GM23338 (cell line): Measurements from ENCODE around the gene MVB12B. TPM values are rescaled to one million over a fixed set of nuclear protein-coding genes. Genes with fewer than 3 reads are reported as not detected.

Experiments used
- ATAC-seq: fragments of 200-7000 bp; cut with Tn5 transposase; 3 replicates; pipeline ENCODE4 v1.9.1; 2020
- DNase-seq: peaks from one replicate; pipeline ENCODE4 v3.0.0-alpha.2; 2015; ENCODE audit warnings: low spot score
- H2AFZ ChIP-seq: fragments of 200-600 bp; sonication (generic); 2 replicates; pipeline ENCODE4 v1.8.0; 2016; ENCODE audit warnings: antibody characterized with exemption, mild to moderate bottlenecking, moderate library complexity
- H3F3A ChIP-seq: fragments of 200-600 bp; sonication (generic); replicated peaks from 2 replicates; pipeline ENCODE4 v1.8.0; 2017; ENCODE audit warnings: antibody characterized with exemption, mixed run types, low read depth
- H3K27ac ChIP-seq: fragments of 200-600 bp; sonication (generic); 2 replicates; pipeline ENCODE4 v1.6.1; 2016; ENCODE audit warnings: low read depth
- H3K27me3 ChIP-seq: fragments of 200-600 bp; sonication (generic); 2 replicates; pipeline ENCODE4 v1.8.0; 2016; ENCODE audit warnings: mild to moderate bottlenecking, mixed run types, moderate library complexity; ENCODE audit not compliant: insufficient read depth
- H3K36me3 ChIP-seq: fragments of 200-600 bp; sonication (generic); 2 replicates; pipeline ENCODE4 v1.8.0; 2016; ENCODE audit warnings: mild to moderate bottlenecking; ENCODE audit not compliant: insufficient read depth
- H3K4me1 ChIP-seq: fragments of 200-600 bp; sonication (generic); 2 replicates; pipeline ENCODE4 v1.8.0; 2016; ENCODE audit warnings: mild to moderate bottlenecking, moderate library complexity; ENCODE audit not compliant: insufficient read depth
- H3K4me2 ChIP-seq: fragments of 200-600 bp; sonication (generic); 2 replicates; pipeline ENCODE4 v1.7.1; 2017; ENCODE audit warnings: mixed run types
- H3K4me3 ChIP-seq: fragments of 200-600 bp; sonication (generic); 2 replicates; pipeline ENCODE4 v1.6.1; 2016; ENCODE audit warnings: mixed run types
- H3K79me2 ChIP-seq: fragments of 200-600 bp; sonication (generic); replicated peaks from 2 replicates; pipeline ENCODE4 v1.8.0; 2017; ENCODE audit warnings: mild to moderate bottlenecking; ENCODE audit not compliant: insufficient read depth
- H3K9me2 ChIP-seq: fragments of 200-600 bp; sonication (generic); 2 replicates; pipeline ENCODE4 v1.8.0; 2017; ENCODE audit not compliant: insufficient read depth
- H4K20me1 ChIP-seq: fragments of 200-600 bp; sonication (generic); replicated peaks from 2 replicates; pipeline ENCODE4 v1.8.0; 2017; ENCODE audit warnings: mild to moderate bottlenecking; ENCODE audit not compliant: insufficient read depth
- H3K27ac Mint-ChIP-seq: 2 replicates; pipeline ENCODE4 v1.8.0; 2020; ENCODE audit warnings: inconsistent platforms, mild to moderate bottlenecking, moderate library complexity, mixed read lengths
- H3K27me3 Mint-ChIP-seq: 3 replicates; pipeline ENCODE4 v1.8.0; 2022; ENCODE audit warnings: low read depth, mild to moderate bottlenecking, moderate library complexity, mixed read lengths, inconsistent platforms; ENCODE audit not compliant: insufficient read depth, poor library complexity
- H3K36me3 Mint-ChIP-seq: 3 replicates; pipeline ENCODE4 v1.8.0; 2021; ENCODE audit warnings: low read depth, mild to moderate bottlenecking, inconsistent platforms, moderate library complexity, mixed read lengths
- H3K4me1 Mint-ChIP-seq: 3 replicates; pipeline ENCODE4 v1.8.0; 2020; ENCODE audit warnings: mild to moderate bottlenecking, inconsistent platforms, mixed read lengths
- H3K4me3 Mint-ChIP-seq: 3 replicates; pipeline ENCODE4 v1.8.0; 2021; ENCODE audit warnings: moderate library complexity, mild to moderate bottlenecking, inconsistent platforms, mixed read lengths
- H3K9me3 Mint-ChIP-seq: 3 replicates; pipeline ENCODE4 v1.8.0; 2020; ENCODE audit warnings: moderate library complexity, mild to moderate bottlenecking, inconsistent platforms, mixed read lengths
- CTCF ChIP-seq, 2 experiments: fragments of 200-600 bp in 1 of 2; sonication (generic) in 1 of 2; conservative IDR thresholded peaks; 2 replicates each; pipeline versions ENCODE4 v1.5.1 to v1.6.1; 2016 to 2017; ENCODE audit warnings: antibody characterized with exemption in 2 of 2, low read depth in 2 of 2, mild to moderate bottlenecking in 2 of 2, moderate library complexity in 1 of 2
- ETS1 ChIP-seq: IDR thresholded peaks from 2 replicates; pipeline ENCODE4 v1.6.1; 2016; ENCODE audit warnings: antibody characterized with exemption
- POLR2AphosphoS5 ChIP-seq: IDR thresholded peaks from 2 replicates; pipeline ENCODE4 v1.6.1; 2016; ENCODE audit warnings: antibody characterized with exemption, low read depth
- STAT1 ChIP-seq: IDR thresholded peaks from one replicate; pipeline ENCODE4 v1.6.1; 2016; ENCODE audit warnings: antibody characterized with exemption; ENCODE audit not compliant: unreplicated experiment
- ZNF331 ChIP-seq: fragments of 250-450 bp; sonication (Bioruptor Pico); IDR thresholded peaks from 2 replicates; pipeline ENCODE4 v1.5.0; 2020; ENCODE audit warnings: low read depth, mild to moderate bottlenecking, moderate library complexity
- polyA plus RNA-seq: library from polyadenylated mRNA; unstranded; fragments of >200 nt; fragmentation: Nextera tagmentation; extraction: Ambion mirVana; gene quantifications from 2 replicates; pipeline ENCODE4 v1.2.1, GENCODE V29; 2016
- total RNA-seq: library from RNA; depleted of rRNA; stranded (reverse); fragments of >200 nt; shearing (Covaris generic); gene quantifications from 2 replicates; pipeline ENCODE4 v1.2.3, GENCODE V29; 2014

The MVB12B gene
- total and polyA plus RNA-seq, 2 experiments from 2014 or later, result 1.9 to 6.6 TPM

GRCh38 chr9:126468141-126468825, 141.7 kb downstream of the MVB12B start:
- Histone ChIP-seq H3K4me2 (no peak overlapping the region), H3K27ac (no peak overlapping the region), H3K4me3 (no peak overlapping the region), H4K20me1 (no peaks in the 10 kb centered on the region), H3K4me1 (peaks cover 14% of the 10 kb centered on the region), H3F3A (no peaks in the 10 kb centered on the region), H2AFZ (no peak overlapping the region), H3K27me3 (no peaks in the 10 kb centered on the region), H3K36me3 (no peaks in the 10 kb centered on the region), H3K9me2 (0 out of 2 replicates have a peak, but pooled peaks cover 3% of the 10 kb centered on the region), H3K79me2 (no peaks in the 10 kb centered on the region)
- Mint-ChIP-seq H3K4me1 (peaks cover 16% of the 10 kb centered on the region), H3K27ac (no peak overlapping the region), H3K27me3 (peaks cover 5% of the 10 kb centered on the region), H3K9me3 (no peaks in the 10 kb centered on the region), H3K4me3 (no peak overlapping the region), H3K36me3 (no peaks in the 10 kb centered on the region)
- DNase-seq (no peak), ATAC-seq (no peak)
- TF ChIP-seq CTCF (conservative IDR thresholded peaks at IDR 0.05; ENCODE audit: low read depth in 2 of 2) (no peak), ZNF331 (CRISPR knock-in tag) (no peak), POLR2AphosphoS5 (no peak), ETS1 (no peak)

- DNase-seq, result no peak
- no peaks in the 10 kb centered on the region for H4K20me1 ChIP-seq
- no peaks in the 10 kb centered on the region for H3K27me3 ChIP-seq
- TF ChIP-seq STAT1 (no peak), ETS1 (no peak)
- H3F3A ChIP-seq, result no peaks in the 10 kb centered on the region
- 0 out of 2 replicates have a peak overlapping the region, but pooled peaks have one; percentile 67 for H3K27ac ChIP-seq
- ATAC-seq, result no peak
- H3K27ac Mint-ChIP-seq, result no peak overlapping the region
- no peaks in the 10 kb centered on the region for H3K79me2 ChIP-seq
- H3K27me3 Mint-ChIP-seq, result peaks cover 4% of the 10 kb centered on the region
- H3K4me3 Mint-ChIP-seq, result no peak overlapping the region
- no peaks in the 10 kb centered on the region for H3K36me3 ChIP-seq
- no peaks in the 10 kb centered on the region for H3K36me3 Mint-ChIP-seq
- no peak overlapping the region for H3K4me2 ChIP-seq
- H2AFZ ChIP-seq, result peak overlapping the region; percentile 86; the same call in 1 of the 2 replicates
- no peaks in the 10 kb centered on the region for H3K9me2 ChIP-seq
- peaks cover 14% of the 10 kb centered on the region for H3K4me1 ChIP-seq
- peaks cover 26% of the 10 kb centered on the region for H3K4me1 Mint-ChIP-seq
- no peak overlapping the region for H3K4me3 ChIP-seq
- no peaks in the 10 kb centered on the region for H3K9me3 Mint-ChIP-seq
Measured at GRCh38 chr9:126470241-126470993, 143.8 kb downstream of the MVB12B start.
